Activated naive CD8-positive, alpha-beta T cell treated with anti-CD3 and anti-CD28 coated beads, Interleukin-2, amount 10 ng/mL, durations not matched to agents 7 days and 5 days (primary cell): ENCODE results near the gene SLC27A2. TPM values are rescaled to one million over a fixed set of nuclear protein-coding genes. Genes with fewer than 3 reads are reported as not detected.

Experiments used
- ATAC-seq: fragments of 150-1000 bp; cut with Tn5 transposase; one replicate; pipeline ENCODE4 v1.10.0; 2021; ENCODE audit warnings: low read depth, moderate library complexity
- POLR2A ChIA-PET: fragments of 350-600 bp; sonication (Branson Sonifier 250); formaldehyde crosslinking; loops from one replicate; lab custom pipeline; 2021; ENCODE audit warnings: antibody characterized with exemption; lab: Charles Lee
- DNase-seq: peaks from one replicate; pipeline ENCODE4 v3.0.0; 2021
- H3K27ac Mint-ChIP-seq: one replicate; pipeline ENCODE4 v1.8.0; 2022; ENCODE audit warnings: mild to moderate bottlenecking, mixed read lengths
- H3K27me3 Mint-ChIP-seq: one replicate; pipeline ENCODE4 v1.8.0; 2022; ENCODE audit warnings: mild to moderate bottlenecking, moderate library complexity, mixed read lengths
- H3K36me3 Mint-ChIP-seq: one replicate; pipeline ENCODE4 v1.8.0; 2021; ENCODE audit warnings: mild to moderate bottlenecking, mixed read lengths
- H3K4me1 Mint-ChIP-seq: one replicate; pipeline ENCODE4 v1.8.0; 2021; ENCODE audit warnings: mixed read lengths
- H3K4me3 Mint-ChIP-seq: one replicate; pipeline ENCODE4 v1.8.0; 2022; ENCODE audit warnings: mild to moderate bottlenecking, moderate library complexity, mixed read lengths
- H3K9me3 Mint-ChIP-seq: one replicate; pipeline ENCODE4 v1.8.0; 2021; ENCODE audit warnings: mixed read lengths
- total RNA-seq, 2 experiments: library from RNA; stranded (reverse); gene quantifications; one replicate each; pipeline ENCODE4 v1.2.3, GENCODE V29; 2021

Gene SLC27A2
- total RNA-seq, 2 experiments from 2014 or later: 8.8 to 9.6 TPM

- Mint-ChIP-seq H3K27me3 (no peaks in the 10 kb centered on the region), H3K4me3 (no peak overlapping the region), H3K36me3 (peaks cover 21% of the 10 kb centered on the region), H3K27ac (no peak overlapping the region), H3K9me3 (no peaks in the 10 kb centered on the region), H3K4me1 (no peaks in the 10 kb centered on the region)
- DNase-seq: no peak
- no peak for ATAC-seq
- POLR2A ChIA-PET: no interaction called here
Measured at GRCh38 chr15:50222181-50222580, 40.2 kb downstream of the SLC27A2 start.

- no peak for ATAC-seq
- Mint-ChIP-seq H3K9me3 (no peaks in the 10 kb centered on the region), H3K4me3 (no peak overlapping the region), H3K27me3 (no peaks in the 10 kb centered on the region), H3K27ac (no peak overlapping the region), H3K4me1 (no peaks in the 10 kb centered on the region), H3K36me3 (peaks cover 32% of the 10 kb centered on the region)
- no peak for DNase-seq
- POLR2A ChIA-PET: no interaction called here
Measured at GRCh38 chr15:50224606-50225005, 42.6 kb downstream of the SLC27A2 start.

- Mint-ChIP-seq H3K36me3 (peaks cover 32% of the 10 kb centered on the region), H3K4me1 (no peaks in the 10 kb centered on the region), H3K27ac (no peak overlapping the region), H3K27me3 (no peaks in the 10 kb centered on the region), H3K4me3 (no peak overlapping the region), H3K9me3 (no peaks in the 10 kb centered on the region)
- POLR2A ChIA-PET: no interaction called here
- no peak for DNase-seq
- no peak for ATAC-seq
Measured at GRCh38 chr15:50225057-50225456, 43.1 kb downstream of the SLC27A2 start.

- POLR2A ChIA-PET: no interaction called here
Measured at GRCh38 chr15:50225938-50226337, 43.9 kb downstream of the SLC27A2 start.

GRCh38 chr15:50227076-50227475 lies 45.1 kb downstream of the SLC27A2 start:
- ATAC-seq (no peak), DNase-seq (no peak)
- H3K4me1 Mint-ChIP-seq: no peaks in the 10 kb centered on the region
- H3K9me3 Mint-ChIP-seq: no peaks in the 10 kb centered on the region
- H3K4me3 Mint-ChIP-seq: no peak overlapping the region
- no peak overlapping the region for H3K27ac Mint-ChIP-seq
- POLR2A ChIA-PET: no interaction called here
- peaks cover 36% of the 10 kb centered on the region for H3K36me3 Mint-ChIP-seq
- H3K27me3 Mint-ChIP-seq: no peaks in the 10 kb centered on the region

More at GRCh38 chr15:50225938-50226337, 43.9 kb downstream of the SLC27A2 start:
- Mint-ChIP-seq H3K36me3 (peaks cover 36% of the 10 kb centered on the region), H3K4me1 (no peaks in the 10 kb centered on the region), H3K4me3 (no peak overlapping the region), H3K27ac (no peak overlapping the region), H3K27me3 (no peaks in the 10 kb centered on the region), H3K9me3 (no peaks in the 10 kb centered on the region)
- ATAC-seq (no peak), DNase-seq (no peak)

- ATAC-seq: no peak
- Mint-ChIP-seq H3K27me3 (no peaks in the 10 kb centered on the region), H3K9me3 (no peaks in the 10 kb centered on the region), H3K4me1 (peaks cover 5% of the 10 kb centered on the region), H3K36me3 (peaks cover 34% of the 10 kb centered on the region), H3K4me3 (no peak overlapping the region), H3K27ac (no peak overlapping the region)
- POLR2A ChIA-PET: no interaction called here
- no peak for DNase-seq
Measured at GRCh38 chr15:50228866-50229265, 46.9 kb downstream of the SLC27A2 start.

GRCh38 chr15:50229336-50229735 lies 47.3 kb downstream of the SLC27A2 start:
- H3K36me3 Mint-ChIP-seq: peaks cover 38% of the 10 kb centered on the region
- no peaks in the 10 kb centered on the region for H3K9me3 Mint-ChIP-seq
- H3K27ac Mint-ChIP-seq: no peak overlapping the region
- no peak for ATAC-seq
- H3K27me3 Mint-ChIP-seq: no peaks in the 10 kb centered on the region
- peaks cover 5% of the 10 kb centered on the region for H3K4me1 Mint-ChIP-seq
- DNase-seq: no peak
- H3K4me3 Mint-ChIP-seq: no peak overlapping the region
- POLR2A ChIA-PET: interaction anchor here (0.6 kb wide), 1 partner anchor 12 kb away, joined by 5 read pairs; no protein-coding TSS in a partner anchor

GRCh38 chr15:50231761-50232160 lies 49.8 kb downstream of the SLC27A2 start:
- Mint-ChIP-seq H3K9me3 (no peaks in the 10 kb centered on the region), H3K27ac (no peak overlapping the region), H3K27me3 (no peaks in the 10 kb centered on the region), H3K4me3 (no peak overlapping the region), H3K4me1 (peaks cover 5% of the 10 kb centered on the region), H3K36me3 (peaks cover 47% of the 10 kb centered on the region)
- DNase-seq: no peak
- no peak for ATAC-seq
- POLR2A ChIA-PET: interaction anchor here (1.2 kb wide), 1 partner anchor 49 kb away, joined by 4 read pairs; the partner anchor contains the start of gene SLC27A2

GRCh38 chr15:50232791-50233190 lies 50.8 kb downstream of the SLC27A2 start:
- H3K27me3 Mint-ChIP-seq: no peaks in the 10 kb centered on the region
- ATAC-seq (no peak), DNase-seq (no peak)
- POLR2A ChIA-PET: interaction anchor here (1.2 kb wide), 1 partner anchor 50 kb away, joined by 4 read pairs; the partner anchor contains the start of gene SLC27A2
- H3K9me3 Mint-ChIP-seq: no peaks in the 10 kb centered on the region
- peaks cover 5% of the 10 kb centered on the region for H3K4me1 Mint-ChIP-seq
- H3K36me3 Mint-ChIP-seq: peaks cover 39% of the 10 kb centered on the region
- no peak overlapping the region for H3K27ac Mint-ChIP-seq
- no peak overlapping the region for H3K4me3 Mint-ChIP-seq

GRCh38 chr15:50233192-50233736 lies 51.3 kb downstream of the SLC27A2 start:
- H3K9me3 Mint-ChIP-seq: no peaks in the 10 kb centered on the region
- no peak overlapping the region for H3K4me3 Mint-ChIP-seq
- no peak overlapping the region for H3K27ac Mint-ChIP-seq
- POLR2A ChIA-PET: no interaction called here
- H3K4me1 Mint-ChIP-seq: peaks cover 5% of the 10 kb centered on the region
- H3K27me3 Mint-ChIP-seq: no peaks in the 10 kb centered on the region
- H3K36me3 Mint-ChIP-seq: peaks cover 38% of the 10 kb centered on the region
- no peak for DNase-seq
- ATAC-seq: no peak

- H3K27me3 Mint-ChIP-seq: no peaks in the 10 kb centered on the region
- H3K4me3 Mint-ChIP-seq: no peak overlapping the region
- ATAC-seq (no peak), DNase-seq (no peak)
- no peak overlapping the region for H3K27ac Mint-ChIP-seq
- H3K4me1 Mint-ChIP-seq: peaks cover 5% of the 10 kb centered on the region
- POLR2A ChIA-PET: no interaction called here
- H3K36me3 Mint-ChIP-seq: peaks cover 31% of the 10 kb centered on the region
- no peaks in the 10 kb centered on the region for H3K9me3 Mint-ChIP-seq
Measured at GRCh38 chr15:50234764-50235163, 52.8 kb downstream of the SLC27A2 start.

- POLR2A ChIA-PET: no interaction called here
- H3K36me3 Mint-ChIP-seq: peaks cover 28% of the 10 kb centered on the region
- no peak for ATAC-seq
- no peaks in the 10 kb centered on the region for H3K9me3 Mint-ChIP-seq
- H3K27me3 Mint-ChIP-seq: no peaks in the 10 kb centered on the region
- H3K4me3 Mint-ChIP-seq: no peak overlapping the region
- no peak for DNase-seq
- H3K27ac Mint-ChIP-seq: no peak overlapping the region
- H3K4me1 Mint-ChIP-seq: peaks cover 5% of the 10 kb centered on the region
Measured at GRCh38 chr15:50235794-50236193, 53.8 kb downstream of the SLC27A2 start.

- H3K27me3 Mint-ChIP-seq: no peaks in the 10 kb centered on the region
- DNase-seq: no peak
- no peak overlapping the region for H3K27ac Mint-ChIP-seq
- H3K36me3 Mint-ChIP-seq: peaks cover 30% of the 10 kb centered on the region
- H3K4me3 Mint-ChIP-seq: no peak overlapping the region
- no peaks in the 10 kb centered on the region for H3K9me3 Mint-ChIP-seq
- POLR2A ChIA-PET: no interaction called here
- peaks cover 8% of the 10 kb centered on the region for H3K4me1 Mint-ChIP-seq
- ATAC-seq: no peak
Measured at GRCh38 chr15:50236433-50236832, 54.4 kb downstream of the SLC27A2 start.

- Mint-ChIP-seq H3K27me3 (no peaks in the 10 kb centered on the region), H3K27ac (no peak overlapping the region), H3K36me3 (peaks cover 27% of the 10 kb centered on the region), H3K4me3 (no peak overlapping the region), H3K4me1 (peaks cover 14% of the 10 kb centered on the region), H3K9me3 (no peaks in the 10 kb centered on the region)
- no peak for ATAC-seq
- POLR2A ChIA-PET: interaction anchor here (1.9 kb wide), 1 partner anchor 24 kb away, joined by 4 read pairs; no protein-coding TSS in a partner anchor
- no peak for DNase-seq
Measured at GRCh38 chr15:50238255-50238654, 56.3 kb downstream of the SLC27A2 start.
